CD4-positive, alpha-beta T cell (primary cell): ENCODE results near the gene KCNQ4. TPM values are rescaled to one million over a fixed set of nuclear protein-coding genes. Genes with fewer than 3 reads are reported as not detected.

Experiments used
- ATAC-seq: fragments of 200-7000 bp; cut with Tn5 transposase; one replicate; pipeline ENCODE4 v1.10.0; 2022; ENCODE audit warnings: mild to moderate bottlenecking; ENCODE audit not compliant: poor library complexity
- CTCF ChIA-PET: fragments of 350-600 bp; sonication (Branson Sonifier 250); formaldehyde crosslinking; loops from one replicate; lab custom pipeline; 2021; ENCODE audit warnings: antibody characterized with exemption, inconsistent platforms; lab: Charles Lee
- POLR2A ChIA-PET: fragments of 350-600 bp; sonication (Branson Sonifier 250); formaldehyde crosslinking; loops from one replicate; lab custom pipeline; 2021; ENCODE audit warnings: antibody characterized with exemption, inconsistent platforms; lab: Charles Lee
- DNase-seq, 14 experiments: peaks; one replicate each; pipeline ENCODE4 v3.0.0-alpha.2; 2013 to 2020; ENCODE audit warnings: mixed read lengths in 2 of 14
- H3K27ac ChIP-seq, 2 donors: one replicate each; pipeline versions ENCODE4 v1.5.1 to v1.7.0; 2013; ENCODE audit warnings: low read length in 2 of 2, low read depth in 1 of 2, mild to moderate bottlenecking in 1 of 2
- H3K27me3 ChIP-seq, 2 experiments: 1 replicate in 1 of 2; 2 replicates in 1 of 2; pipeline versions ENCODE4 v1.6.1 to v1.7.0; 2013; ENCODE audit warnings: low read length in 2 of 2, control low read depth in 1 of 2, mild to moderate bottlenecking in 1 of 2, moderate library complexity in 1 of 2; ENCODE audit not compliant: insufficient read depth in 2 of 2, control insufficient read depth in 1 of 2
- H3K36me3 ChIP-seq: one replicate; pipeline ENCODE4 v1.6.1; 2013; ENCODE audit warnings: low read length, control low read depth; ENCODE audit not compliant: insufficient read depth
- H3K4me1 ChIP-seq: one replicate; pipeline ENCODE4 v1.6.1; 2013; ENCODE audit warnings: low read length, control low read depth; ENCODE audit not compliant: insufficient read depth
- H3K4me3 ChIP-seq: one replicate; pipeline ENCODE4 v1.5.1; 2013; ENCODE audit warnings: mild to moderate bottlenecking, low read length, moderate library complexity
- H3K9me3 ChIP-seq, 2 experiments: 1 replicate in 1 of 2; 2 replicates in 1 of 2; pipeline versions ENCODE4 v1.6.1 to v1.7.0; 2013; ENCODE audit warnings: low read length in 2 of 2, mild to moderate bottlenecking in 2 of 2, control low read depth in 1 of 2, moderate library complexity in 1 of 2; ENCODE audit not compliant: control insufficient read depth in 1 of 2, insufficient read depth in 1 of 2
- H3K27ac Mint-ChIP-seq: one replicate; pipeline ENCODE4 v1.8.0; 2020; ENCODE audit warnings: mixed read lengths
- H3K27me3 Mint-ChIP-seq: one replicate; pipeline ENCODE4 v1.8.0; 2021; ENCODE audit warnings: mixed read lengths
- H3K36me3 Mint-ChIP-seq: one replicate; pipeline ENCODE4 v1.8.0; 2021; ENCODE audit warnings: low read depth, mixed read lengths
- H3K4me1 Mint-ChIP-seq: one replicate; pipeline ENCODE4 v1.8.0; 2021; ENCODE audit warnings: low read depth, mixed read lengths
- H3K4me3 Mint-ChIP-seq: one replicate; pipeline ENCODE4 v1.8.0; 2020; ENCODE audit warnings: mild to moderate bottlenecking, mixed read lengths
- H3K9me3 Mint-ChIP-seq: one replicate; pipeline ENCODE4 v1.8.0; 2020; ENCODE audit warnings: mixed read lengths
- CTCF ChIP-seq: fragments of 200-600 bp; IDR thresholded peaks from one replicate; pipeline ENCODE4 v1.8.0; 2022; ENCODE audit warnings: antibody characterized with exemption, mild to moderate bottlenecking
- intact Hi-C, 2 experiments: fragments of 100-400 bp; cut with DNase I in 1 of 2; cut with micrococcal nuclease in 1 of 2; formaldehyde crosslinking; loops; one replicate each; pipeline versions ENCODE4 v1.15.1 to v1.9.0; 2023 to 2025; cut with DNase I, micrococcal nuclease
- total RNA-seq, 174 experiments: library from RNA in 2 of 174; stranded (reverse) in 2 of 174; gene quantifications; one replicate each; pipeline ENCODE4 v1.2.3 and lab custom pipeline; 2021 to 2026

Gene KCNQ4
- total RNA-seq, 2 experiments from 2014 or later: 0.25 to 0.30 TPM

GRCh38 chr1:40760984-40761383 lies 22.6 kb upstream of the KCNQ4 start:
- no peaks in the 10 kb centered on the region for H3K9me3 ChIP-seq
- Mint-ChIP-seq H3K36me3 (peaks cover 86% of the 10 kb centered on the region), H3K9me3 (no peaks in the 10 kb centered on the region), H3K27me3 (no peaks in the 10 kb centered on the region), H3K4me1 (peaks cover 43% of the 10 kb centered on the region), H3K4me3 (no peak overlapping the region), H3K27ac (no peak overlapping the region)
- ATAC-seq (no peak), DNase-seq (no peak)
- peaks cover 91% of the 10 kb centered on the region for H3K36me3 ChIP-seq
- intact Hi-C loops: loop anchor here in 1 of 2 experiments (10.0 kb wide), 1 partner anchor 146 kb away; no protein-coding TSS in a partner anchor
- CTCF ChIA-PET: no interaction called here
- no peak overlapping the region for H3K4me3 ChIP-seq
- peaks cover 33% of the 10 kb centered on the region for H3K4me1 ChIP-seq
- POLR2A ChIA-PET: no interaction called here
- H3K27ac ChIP-seq: no peak overlapping the region
- no peaks in the 10 kb centered on the region for H3K27me3 ChIP-seq
- TF ChIP-seq CTCF: no peak

- DNase-seq (no peak), ATAC-seq (no peak)
- Histone ChIP-seq H3K9me3 (no peaks in the 10 kb centered on the region), H3K27ac (no peak overlapping the region), H3K4me1 (peaks cover 33% of the 10 kb centered on the region), H3K36me3 (peaks cover 91% of the 10 kb centered on the region), H3K27me3 (no peaks in the 10 kb centered on the region), H3K4me3 (no peak overlapping the region)
- no peak overlapping the region for H3K4me3 Mint-ChIP-seq
- no peak for TF ChIP-seq CTCF
- H3K4me1 Mint-ChIP-seq: peaks cover 43% of the 10 kb centered on the region
- peak overlapping the region; percentile 17 for H3K27ac Mint-ChIP-seq
- no peaks in the 10 kb centered on the region for H3K27me3 Mint-ChIP-seq
- intact Hi-C loops: loop anchor here in 1 of 2 experiments (10.0 kb wide), 1 partner anchor 148 kb away; no protein-coding TSS in a partner anchor
- peaks cover 86% of the 10 kb centered on the region for H3K36me3 Mint-ChIP-seq
- no peaks in the 10 kb centered on the region for H3K9me3 Mint-ChIP-seq
- ChIA-PET CTCF (no interaction called here), POLR2A (no interaction called here)
Observed at GRCh38 chr1:40762144-40762923, 21.3 kb upstream of the KCNQ4 start.

- peaks cover 33% of the 10 kb centered on the region for H3K4me1 ChIP-seq
- Mint-ChIP-seq H3K27me3 (no peaks in the 10 kb centered on the region), H3K4me3 (peak overlapping the region; percentile 39), H3K9me3 (no peaks in the 10 kb centered on the region), H3K36me3 (peaks cover 89% of the 10 kb centered on the region), H3K4me1 (peaks cover 43% of the 10 kb centered on the region), H3K27ac (peak overlapping the region; percentile 69)
- CTCF ChIA-PET: interaction anchor here (0.9 to 1.4 kb wide), 2 partner anchors 10 to 86 kb away, joined by 3 to 5 read pairs; no protein-coding TSS in a partner anchor
- TF ChIP-seq CTCF: no peak
- DNase-seq: peak in 2 of 14 experiments; percentile 15 to 49
- H3K27ac ChIP-seq: peak overlapping the region in 1 of 2 donors; percentile 23
- no peaks in the 10 kb centered on the region for H3K9me3 ChIP-seq
- intact Hi-C loops: loop anchor here in 1 of 2 experiments (10.0 kb wide), 1 partner anchor 149 kb away; no protein-coding TSS in a partner anchor
- peak; percentile 79 for ATAC-seq
- H3K27me3 ChIP-seq: no peaks in the 10 kb centered on the region
- peaks cover 91% of the 10 kb centered on the region for H3K36me3 ChIP-seq
- POLR2A ChIA-PET: interaction anchor here (1.0 to 2.6 kb wide), 3 partner anchors 9 to 72 kb away, joined by 3 to 12 read pairs (median 3); partner anchors contain the start of gene NFYC
- no peak overlapping the region for H3K4me3 ChIP-seq
Observed at GRCh38 chr1:40763742-40764532, 19.6 kb upstream of the KCNQ4 start.
